ENCODE measurements around the gene SPOCK2. TPM values are rescaled to one million over a fixed set of nuclear protein-coding genes. Genes with fewer than 3 reads are reported as not detected.

Gene SPOCK2
- total and polyA plus RNA-seq, 2 of the 13 experiments (the other 11 are each of a cell fraction or from before 2014, with no cell fraction given) = 8.6 to 30.6 TPM

DNA sequence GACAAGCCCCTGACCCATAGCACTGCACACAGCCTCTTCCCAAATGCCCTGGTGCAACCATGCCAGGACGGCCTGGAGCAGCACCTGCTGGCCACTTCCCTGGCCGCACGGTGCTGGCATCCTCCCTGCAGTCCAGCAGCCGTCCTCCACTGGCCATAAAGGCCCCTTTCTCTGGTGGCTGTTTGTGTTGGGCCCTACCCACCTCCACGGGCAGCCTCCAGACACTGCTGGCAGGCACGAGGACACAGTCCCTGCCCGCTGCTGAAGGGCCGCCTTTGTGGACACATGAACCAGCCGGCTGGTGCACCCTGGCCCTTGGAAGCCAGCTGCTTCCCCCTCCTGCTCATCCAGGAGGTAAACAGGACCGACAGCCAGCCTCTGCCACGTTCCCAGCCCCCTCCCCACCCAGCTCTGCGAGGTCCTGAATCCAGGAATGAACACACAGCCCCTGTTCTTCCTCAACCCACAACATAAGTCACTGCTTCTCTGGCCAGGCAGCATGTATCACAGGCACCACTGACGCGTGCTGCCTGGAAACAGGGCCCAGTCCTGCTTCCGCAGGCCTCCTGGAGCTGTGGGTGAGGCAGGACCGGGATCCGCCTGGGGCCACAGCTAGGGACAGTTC, 43.8 kb downstream of the SPOCK2 start (continued):
- TF ChIP-seq AHDC1 (CRISPR knock-in tag; IDR thresholded peaks at IDR 0.05; ENCODE audit: borderline replicate concordance) = 0 out of 2 replicates have a peak, but pooled peaks have one; percentile 28
- no peak for TF ChIP-seq ZNF510 (CRISPR knock-in tag; IDR thresholded peaks at IDR 0.05; ENCODE audit: low read depth)
- TF ChIP-seq TCF12 (IDR thresholded peaks at IDR 0.05) = no peak
- no peak for TF ChIP-seq TCF12 (CRISPR knock-in tag; IDR thresholded peaks at IDR 0.05)
- TF ChIP-seq ZNF296 (CRISPR knock-in tag; conservative IDR thresholded peaks at IDR 0.05) = peak; percentile 91; the same call in 1 of the 2 replicates
- TF ChIP-seq ZBTB49 (CRISPR knock-in tag; IDR thresholded peaks at IDR 0.05; ENCODE audit: borderline replicate concordance) = no peak
- peak; percentile 31 for TF ChIP-seq AGO2 (optimal IDR thresholded peaks at IDR 0.05; ENCODE audit: low read depth, low read length)
- TF ChIP-seq, protein P1, sequence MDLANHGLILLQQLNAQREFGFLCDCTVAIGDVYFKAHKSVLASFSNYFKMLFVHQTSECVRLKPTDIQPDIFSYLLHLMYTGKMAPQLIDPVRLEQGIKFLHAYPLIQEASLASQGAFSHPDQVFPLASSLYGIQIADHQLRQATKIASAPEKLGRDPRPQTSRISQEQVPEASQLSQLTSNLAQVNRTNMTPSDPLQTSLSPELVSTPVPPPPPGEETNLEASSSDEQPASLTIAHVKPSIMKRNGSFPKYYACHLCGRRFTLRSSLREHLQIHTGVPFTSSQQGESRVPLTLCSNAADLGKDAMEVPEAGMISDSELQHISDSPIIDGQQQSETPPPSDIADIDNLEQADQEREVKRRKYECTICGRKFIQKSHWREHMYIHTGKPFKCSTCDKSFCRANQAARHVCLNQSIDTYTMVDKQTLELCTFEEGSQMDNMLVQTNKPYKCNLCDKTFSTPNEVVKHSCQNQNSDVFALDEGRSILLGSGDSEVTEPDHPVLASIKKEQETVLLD (CRISPR knock-in tag; IDR thresholded peaks at IDR 0.05; ENCODE audit: low read depth) = no peak
- no peak for TF ChIP-seq FUBP1 (CRISPR knock-in tag; IDR thresholded peaks at IDR 0.05; ENCODE audit: borderline replicate concordance)
- TF ChIP-seq ZNF704 (CRISPR knock-in tag; IDR thresholded peaks at IDR 0.05; ENCODE audit: borderline replicate concordance) = peak; percentile 58; the same call in 1 of the 2 replicates
- TF ChIP-seq ZNF20 (CRISPR knock-in tag; IDR thresholded peaks at IDR 0.05) = no peak
- no peak; the same call in 1 of the 2 replicates for TF ChIP-seq ARNTL (CRISPR knock-in tag; IDR thresholded peaks at IDR 0.05)
- peak; percentile 88 for TF ChIP-seq HDAC2 (CRISPR knock-in tag; IDR thresholded peaks at IDR 0.05)
- peak; percentile 61; the same call in 1 of the 2 replicates for TF ChIP-seq ZNF614 (CRISPR knock-in tag; IDR thresholded peaks at IDR 0.05; ENCODE audit: borderline replicate concordance)
- no peak for TF ChIP-seq ZNF839 (CRISPR knock-in tag; IDR thresholded peaks at IDR 0.05; ENCODE audit: borderline replicate concordance)

Data from HepG2 (cell line).